GM19025 (cell line): ENCODE results near the gene RHOT1.
"Not testable (repeated sequence)": the region's sequence is repeated elsewhere in the genome, so short reads cannot be mapped to it uniquely, and the experiment has no call there.

Experiments used
- ATAC-seq: cut with Tn5 transposase; IDR thresholded peaks from one replicate; pipeline ENCODE4 v1.9.1; 2021; ENCODE audit warnings: mild to moderate bottlenecking, low read depth, moderate library complexity; ENCODE audit not compliant: unreplicated experiment

The RHOT1 gene

GRCh38 chr17:32142038-32142856 is at the start of gene RHOT1:
Gene RHOT1, plus strand, starts transcription at chr17:32142502. Its CDS starts 191 bp downstream, at chr17:32142693.
- peak; percentile 71 for ATAC-seq

DNA sequence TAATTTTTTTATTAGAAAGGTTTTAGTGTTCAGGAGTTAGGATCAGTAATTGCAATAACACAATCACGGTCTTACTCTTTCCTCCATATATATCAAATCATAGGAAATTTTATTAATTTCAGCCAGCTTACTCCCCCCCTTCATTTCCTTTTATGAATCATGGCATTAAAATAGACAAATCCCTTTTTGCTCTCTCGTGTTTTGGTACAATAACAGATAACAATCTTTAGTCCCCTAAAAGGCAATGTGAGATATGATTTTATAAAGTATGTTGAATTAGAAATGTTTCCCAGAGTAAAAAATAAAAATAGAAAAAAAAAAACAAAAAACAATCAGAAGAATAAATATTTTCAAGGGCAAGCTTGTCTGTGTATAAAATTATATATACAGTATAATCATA is 42.6 kb upstream of the RHOT1 start:
- no peak for ATAC-seq

DNA sequence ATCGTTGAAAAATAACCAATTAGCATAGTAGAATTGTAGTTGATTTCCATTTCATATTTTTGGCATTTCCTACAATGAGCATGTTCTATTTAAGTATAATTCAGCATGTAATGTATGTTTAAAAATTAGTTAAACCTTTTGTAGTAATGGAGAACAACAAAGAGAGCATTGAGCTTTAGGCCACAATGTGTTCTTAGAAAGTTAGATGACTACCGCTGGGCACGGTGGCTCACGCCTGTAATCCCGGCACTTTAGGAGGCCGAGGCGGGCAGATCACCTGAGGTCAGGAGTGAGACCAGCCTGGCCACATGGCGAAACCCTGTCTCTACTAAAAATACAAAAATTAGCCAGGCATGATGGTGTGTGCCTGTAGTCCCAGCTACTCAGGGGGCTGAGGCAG is 42.0 kb upstream of the RHOT1 start:
- ATAC-seq: not testable (repeated sequence)

DNA sequence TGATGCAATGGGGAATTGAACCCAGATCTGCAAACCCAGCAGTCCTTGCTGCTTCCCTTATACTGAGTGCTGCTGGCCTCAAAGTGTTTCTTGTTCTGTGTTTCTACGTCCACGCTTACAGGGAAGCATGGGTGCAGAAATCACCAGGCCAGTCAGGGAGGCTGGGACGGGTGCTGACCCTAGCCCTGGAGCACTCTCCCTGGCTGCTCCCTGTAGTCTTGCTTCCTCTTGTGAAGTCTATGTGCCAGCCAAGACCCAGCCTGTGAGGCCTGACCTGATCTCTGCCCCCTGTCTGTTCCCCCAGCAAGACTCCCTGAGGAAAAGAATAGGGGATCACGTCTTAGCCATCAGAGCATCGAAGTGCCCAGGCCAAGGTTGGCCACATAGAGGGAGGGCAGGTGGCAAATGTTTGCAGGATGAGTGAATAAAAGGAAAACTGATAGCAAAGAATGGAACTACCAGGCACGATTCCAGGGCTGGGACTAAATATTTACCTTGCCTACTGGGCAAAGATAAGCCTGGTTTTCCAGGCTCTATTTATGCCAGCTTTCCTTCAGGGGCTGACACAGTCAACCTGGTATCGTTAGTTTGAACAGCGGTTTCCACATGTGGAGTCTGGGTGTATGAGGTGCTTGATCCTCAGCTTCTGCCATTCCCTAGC is 41.2 kb upstream of the RHOT1 start:
- no peak for ATAC-seq

- no peak for ATAC-seq
Measured at GRCh38 chr17:32102172-32102571, 40.1 kb upstream of the RHOT1 start.

- no peak for ATAC-seq
Measured at GRCh38 chr17:32102646-32103186, 39.6 kb upstream of the RHOT1 start.

- ATAC-seq: no peak
Measured at GRCh38 chr17:32103476-32104113, 38.7 kb upstream of the RHOT1 start.

GRCh38 chr17:32104158-32104557 is 38.1 kb upstream of the RHOT1 start:
- no peak for ATAC-seq

- ATAC-seq: not testable (repeated sequence)
Measured at GRCh38 chr17:32106471-32106981, 35.8 kb upstream of the RHOT1 start.

DNA sequence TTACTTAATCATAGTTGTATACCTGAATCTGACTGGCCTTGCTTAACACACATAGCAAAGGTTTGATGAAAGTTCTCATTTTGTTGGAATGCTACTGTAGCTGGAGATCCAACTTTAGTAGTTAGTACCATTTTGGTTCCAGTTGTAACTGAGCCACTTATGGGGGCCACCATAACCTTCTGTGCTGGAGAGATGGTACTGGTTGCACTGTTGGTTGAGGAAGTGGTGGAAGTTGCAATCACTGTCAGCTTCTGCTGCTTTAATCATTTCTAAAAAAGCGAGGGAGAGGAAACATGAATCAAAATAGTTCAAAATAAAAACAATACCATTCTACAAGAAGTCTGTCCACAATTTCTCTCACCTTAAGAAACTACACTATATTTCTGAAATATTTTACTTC is 35.1 kb upstream of the RHOT1 start:
- not testable (repeated sequence) for ATAC-seq

DNA sequence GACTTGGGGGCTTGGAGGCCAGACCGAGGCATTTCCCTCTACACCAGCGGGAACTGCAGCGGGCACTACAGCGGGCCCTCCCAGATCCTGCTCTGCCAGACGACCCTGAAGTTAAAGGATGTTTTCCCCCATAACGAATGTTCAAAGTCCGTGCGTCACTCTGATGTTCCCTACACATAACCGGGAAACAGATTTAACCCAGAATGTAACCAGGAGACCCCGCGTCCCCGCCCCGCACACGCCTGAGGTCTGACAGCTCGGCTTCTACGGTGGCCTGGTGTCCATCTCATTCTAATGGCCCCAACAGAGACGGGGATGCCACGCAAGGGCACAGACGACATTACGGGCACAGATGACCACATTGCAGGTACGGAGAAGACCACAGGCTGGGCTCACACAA is 31.7 kb upstream of the RHOT1 start:
- no peak for ATAC-seq

GRCh38 chr17:32111141-32111771 is 31.0 kb upstream of the RHOT1 start:
- no peak for ATAC-seq

GRCh38 chr17:32112416-32112815 is 29.9 kb upstream of the RHOT1 start:
- ATAC-seq: no peak

- no peak for ATAC-seq
Measured at GRCh38 chr17:32114536-32114935, 27.8 kb upstream of the RHOT1 start.

GRCh38 chr17:32115546-32115945 is 26.8 kb upstream of the RHOT1 start:
- ATAC-seq: not testable (repeated sequence)

GRCh38 chr17:32116937-32117336 is 25.4 kb upstream of the RHOT1 start:
- ATAC-seq: no peak

GRCh38 chr17:32117399-32117798 is 24.9 kb upstream of the RHOT1 start:
- ATAC-seq: no peak

DNA sequence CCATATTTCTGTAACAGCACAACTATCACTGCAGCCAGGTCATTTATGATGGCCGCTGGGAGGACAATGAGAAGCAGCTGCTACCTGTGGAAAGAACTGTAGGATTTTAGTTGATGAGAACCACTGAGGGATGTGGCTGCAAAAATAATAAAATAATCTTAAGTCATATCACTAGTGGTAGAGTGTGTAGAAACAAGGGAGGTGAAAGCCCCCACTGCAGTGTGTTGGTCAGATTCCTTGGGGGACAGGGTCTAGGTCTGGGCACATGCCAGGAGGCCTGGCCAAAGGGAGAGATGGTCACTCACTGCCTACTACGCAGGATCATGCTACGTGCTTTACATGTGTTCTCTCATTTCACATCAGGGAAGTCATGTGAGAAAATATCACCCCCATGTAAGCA is 24.2 kb upstream of the RHOT1 start:
- not testable (repeated sequence) for ATAC-seq

DNA sequence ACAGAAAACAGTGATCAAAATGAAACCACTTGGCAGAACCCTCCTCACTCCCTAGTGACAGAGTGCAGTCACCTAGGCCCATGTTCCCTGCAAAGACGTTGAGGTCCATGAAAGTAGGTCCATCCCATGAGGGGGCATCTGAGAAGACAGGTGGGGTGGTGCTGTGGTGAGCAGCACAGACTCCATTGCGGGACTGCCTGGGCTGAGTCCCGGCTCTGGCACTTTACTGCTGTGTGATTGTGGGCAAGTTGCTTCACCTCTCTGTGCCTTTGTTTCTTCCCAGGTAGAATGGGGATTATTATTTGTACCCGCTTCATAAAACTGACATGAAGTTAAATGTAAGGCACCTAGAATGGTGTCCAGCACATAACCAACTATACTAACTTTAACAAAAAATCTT is 23.5 kb upstream of the RHOT1 start:
- ATAC-seq: no peak

- no peak for ATAC-seq
Measured at GRCh38 chr17:32120141-32120540, 22.2 kb upstream of the RHOT1 start.
